Measurements from ENCODE around the gene ADAMTS13.
A peak's percentile ranks its signal among the peaks of the same experiment; 100 is the strongest.

Gene ADAMTS13

DNA sequence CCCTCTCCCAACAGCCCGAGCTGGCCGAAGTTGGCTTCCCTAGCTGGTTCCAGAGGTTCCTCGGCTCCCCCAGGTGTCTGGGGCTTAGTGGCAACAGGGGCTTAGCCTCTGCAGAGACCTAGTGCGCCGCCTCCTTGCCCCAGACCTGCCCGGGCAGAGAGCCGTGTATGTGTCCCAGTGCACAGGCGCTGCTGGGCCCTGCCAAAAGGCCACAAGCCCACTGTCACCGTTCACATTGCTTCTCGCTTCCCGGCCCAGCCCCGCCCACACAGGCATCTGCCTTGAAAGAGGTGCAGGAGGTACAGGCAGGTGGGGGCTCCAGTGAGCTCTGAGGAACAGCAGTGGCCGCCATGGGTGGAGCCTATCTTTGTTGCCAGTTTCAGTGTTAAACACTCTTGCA is 35.1 kb downstream of the ADAMTS13 start:
- no peak for DNase-seq

GRCh38 chr9:133457748-133458147 is 35.6 kb downstream of the ADAMTS13 start:
- DNase-seq, result no peak

DNA sequence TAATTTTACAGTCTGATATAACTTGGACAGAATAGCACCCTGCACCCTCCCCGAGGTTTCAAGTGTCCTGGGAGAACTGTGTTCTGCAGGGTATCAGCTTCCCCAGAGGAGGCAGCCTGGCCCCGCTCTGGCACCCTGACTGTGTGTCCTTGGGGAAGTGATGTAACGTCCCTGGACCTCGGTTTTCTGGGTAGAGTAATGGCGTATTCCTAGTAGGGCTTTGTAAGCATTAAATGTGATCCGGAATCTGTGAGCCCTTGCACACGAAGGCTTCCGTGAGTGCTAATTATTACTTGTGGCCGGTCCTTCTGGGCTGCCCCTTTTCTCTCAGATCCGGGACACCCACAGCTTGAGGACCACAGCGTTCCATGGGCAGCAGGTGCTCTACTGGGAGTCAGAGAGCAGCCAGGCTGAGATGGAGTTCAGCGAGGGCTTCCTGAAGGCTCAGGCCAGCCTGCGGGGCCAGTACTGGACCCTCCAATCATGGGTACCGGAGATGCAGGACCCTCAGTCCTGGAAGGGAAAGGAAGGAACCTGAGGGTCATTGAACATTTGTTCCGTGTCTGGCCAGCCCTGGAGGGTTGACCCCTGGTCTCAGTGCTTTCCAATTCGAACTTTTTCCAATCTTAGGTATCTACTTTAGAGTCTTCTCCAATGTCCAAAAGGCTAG is 36.6 kb downstream of the ADAMTS13 start:
- no peak for DNase-seq

GRCh38 chr9:133459476-133460404 is 37.6 kb downstream of the ADAMTS13 start, which contains the start of gene CACFD1:
TSS of gene CACFD1 (plus strand) at chr9:133459978. CDS start at chr9:133460067, 89 bp downstream.
- peak; percentile 91 for DNase-seq

DNA sequence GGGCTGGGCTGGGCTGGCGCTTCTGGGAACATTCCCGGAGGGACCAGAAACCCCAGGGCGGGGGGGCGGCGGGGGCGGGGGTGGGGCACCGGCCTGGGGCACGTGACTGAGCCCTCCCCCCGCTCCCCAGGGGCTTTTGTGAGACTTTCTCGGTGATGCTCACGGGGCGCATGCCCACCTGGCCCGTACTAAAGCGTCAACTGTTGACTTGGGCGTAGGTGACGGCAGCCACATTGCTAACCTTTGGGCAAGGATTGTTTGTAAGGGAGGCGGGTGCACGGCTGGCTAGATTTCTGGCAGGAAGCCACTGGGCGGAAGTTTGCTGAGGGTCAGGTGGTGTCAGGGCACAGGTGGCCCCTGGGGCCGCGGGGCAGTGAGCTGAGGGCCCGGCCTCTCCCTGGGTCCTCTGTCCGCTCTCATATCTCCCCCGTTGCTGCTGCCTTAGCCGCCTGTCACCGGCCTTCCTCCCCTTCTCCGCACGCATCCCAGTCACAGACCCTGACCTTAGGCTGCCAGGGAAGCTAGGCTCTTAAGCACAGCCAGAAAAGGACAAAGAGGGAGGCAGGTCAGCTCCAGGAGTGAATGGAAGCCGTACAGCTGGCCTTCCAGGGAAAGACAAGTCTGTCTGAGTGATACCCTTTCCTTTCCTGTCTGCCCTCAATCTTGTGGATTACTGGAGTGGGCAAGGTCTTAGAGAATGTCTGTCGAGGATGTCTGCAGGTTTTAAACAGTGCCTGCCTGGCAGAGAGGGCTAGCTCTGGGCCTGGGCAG is 38.4 kb downstream of the ADAMTS13 start:
- peak; percentile 12 for DNase-seq

DNA sequence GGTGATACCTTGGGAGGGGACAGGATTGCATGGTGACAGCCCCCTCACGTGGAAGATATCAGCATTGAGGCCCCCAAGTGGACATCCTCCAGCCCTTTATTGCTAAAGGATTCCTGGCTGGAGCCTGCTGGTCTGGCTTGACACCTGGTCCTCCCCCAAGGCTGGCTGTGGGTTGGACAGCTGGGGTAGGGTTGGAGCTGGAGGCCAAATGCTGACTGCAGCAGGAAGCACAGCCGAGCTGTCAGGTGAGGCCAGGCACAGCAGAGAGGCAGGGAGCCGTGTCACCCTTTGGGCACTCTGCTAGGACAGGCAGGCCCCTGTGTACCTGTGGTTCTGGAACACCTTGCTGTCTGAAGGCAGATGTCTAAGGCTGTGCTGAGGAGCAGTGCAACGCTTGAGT is 39.8 kb downstream of the ADAMTS13 start:
- no peak for DNase-seq

DNA sequence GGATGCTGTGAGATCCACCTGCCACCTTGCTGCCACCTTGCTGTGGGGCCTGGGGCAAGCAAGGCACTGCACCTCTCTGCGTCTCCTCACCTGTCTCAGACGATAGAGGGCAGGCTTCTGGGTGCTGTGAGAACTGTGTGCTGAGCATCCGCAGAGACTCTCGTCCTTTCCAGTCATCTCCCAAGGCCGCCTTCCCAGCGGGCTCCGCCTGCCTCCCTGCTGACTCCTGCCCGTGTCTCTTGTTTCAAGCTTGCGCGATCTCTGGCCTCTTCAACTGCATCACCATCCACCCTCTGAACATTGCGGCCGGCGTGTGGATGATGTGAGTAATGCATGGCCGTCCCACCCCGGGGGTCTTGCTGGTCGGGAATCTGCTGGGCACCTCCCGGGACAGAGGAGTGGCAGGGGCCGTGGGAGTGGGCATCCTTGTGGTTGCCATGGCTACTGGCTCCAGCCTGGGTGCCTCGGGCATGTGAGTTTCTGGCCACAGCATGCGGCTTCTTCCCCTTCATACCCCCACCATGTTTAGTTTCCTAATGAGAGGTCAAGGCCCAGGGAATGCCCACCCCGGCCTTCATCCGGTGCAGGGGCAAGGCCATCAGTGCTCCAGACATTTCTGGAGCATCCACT is 41.2 kb downstream of the ADAMTS13 start:
- DNase-seq, result no peak

DNA sequence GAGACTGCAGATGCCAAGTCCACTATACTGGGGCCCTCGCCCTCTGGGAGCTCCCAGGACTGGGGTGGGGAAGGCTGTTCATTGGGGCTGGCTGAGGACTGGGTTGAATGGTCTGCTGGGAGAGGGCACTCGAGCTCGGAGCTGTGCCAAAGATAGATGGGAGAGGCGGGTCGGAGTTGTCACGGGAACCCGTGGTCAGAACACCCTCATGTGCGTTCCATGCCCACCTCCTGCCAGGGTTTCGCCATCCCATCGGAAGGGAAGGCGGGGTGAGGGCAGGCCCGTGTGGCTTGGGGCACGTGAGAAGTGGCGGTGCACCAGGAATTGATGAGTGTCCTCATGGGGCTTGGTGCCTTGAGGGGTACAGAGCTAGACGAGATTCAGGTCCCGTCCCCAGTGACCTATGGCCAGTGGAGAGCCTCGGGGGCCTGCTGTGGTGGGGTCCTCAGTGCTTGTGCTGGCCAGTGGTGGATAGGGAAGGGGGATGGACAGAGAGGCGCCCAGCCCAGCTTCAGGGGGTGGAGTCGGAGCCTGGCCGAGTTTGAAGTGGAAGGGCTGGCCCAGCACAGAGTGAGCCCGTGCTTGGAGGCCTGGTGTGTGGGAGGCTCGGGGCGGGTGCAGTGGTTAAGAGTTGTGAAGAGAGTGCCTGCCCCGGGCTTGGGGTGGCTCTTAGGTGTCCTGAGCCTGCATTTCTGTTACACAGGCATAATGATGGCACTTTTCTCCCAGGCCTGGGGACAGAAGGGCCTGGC is 41.9 kb downstream of the ADAMTS13 start:
- no peak for DNase-seq

- DNase-seq, result no peak
These were observed 42.5 kb downstream of the ADAMTS13 start for GRCh38 chr9:133464638-133465037.

- no peak for DNase-seq
These were observed 43.8 kb downstream of the ADAMTS13 start for GRCh38 chr9:133465984-133466383.

DNA sequence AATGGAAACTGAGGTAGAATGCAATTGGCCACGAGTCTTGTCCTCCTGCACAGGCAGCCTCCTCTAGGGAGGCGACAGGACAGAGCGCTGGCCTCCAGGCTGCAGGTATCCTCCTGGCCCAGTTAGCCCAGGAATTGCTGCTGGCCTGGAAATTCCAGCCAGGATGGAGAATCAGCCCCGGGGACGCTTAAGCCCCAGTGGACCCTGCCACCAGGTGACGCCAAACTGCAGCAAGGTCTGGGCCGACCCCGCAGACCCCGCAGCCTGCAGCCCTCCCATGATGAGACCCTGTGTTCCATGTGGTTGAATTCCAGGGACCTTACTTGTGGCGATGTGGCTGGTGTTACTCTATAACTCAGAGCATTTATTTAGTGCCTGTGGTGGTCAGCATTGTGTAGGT is 44.9 kb downstream of the ADAMTS13 start:
- DNase-seq, result no peak

DNA sequence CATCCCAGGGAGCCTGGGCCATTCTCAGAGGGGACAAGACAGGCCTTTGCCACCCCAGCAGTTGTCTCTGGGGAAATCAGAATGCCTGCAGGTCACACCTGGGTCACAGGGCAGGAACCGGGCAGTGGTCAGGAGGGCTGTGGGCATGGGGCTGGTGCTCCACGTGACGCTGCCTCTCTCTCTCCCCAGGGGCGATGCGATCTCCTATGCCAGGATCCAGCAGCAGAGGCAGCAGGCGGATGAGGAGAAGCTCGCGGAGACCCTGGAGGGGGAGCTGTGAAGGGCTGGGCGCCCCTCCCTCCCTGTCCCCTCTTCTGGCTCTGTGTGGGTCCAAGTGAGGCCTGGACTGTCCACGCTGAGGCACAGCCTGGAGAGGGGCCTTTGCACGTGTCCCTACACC is 46.2 kb downstream of the ADAMTS13 start:
- no peak for DNase-seq

- DNase-seq, result no peak
These were observed 46.7 kb downstream of the ADAMTS13 start for GRCh38 chr9:133468777-133469421.

- no peak for DNase-seq
These were observed 48.3 kb downstream of the ADAMTS13 start for GRCh38 chr9:133470427-133470924.

DNA sequence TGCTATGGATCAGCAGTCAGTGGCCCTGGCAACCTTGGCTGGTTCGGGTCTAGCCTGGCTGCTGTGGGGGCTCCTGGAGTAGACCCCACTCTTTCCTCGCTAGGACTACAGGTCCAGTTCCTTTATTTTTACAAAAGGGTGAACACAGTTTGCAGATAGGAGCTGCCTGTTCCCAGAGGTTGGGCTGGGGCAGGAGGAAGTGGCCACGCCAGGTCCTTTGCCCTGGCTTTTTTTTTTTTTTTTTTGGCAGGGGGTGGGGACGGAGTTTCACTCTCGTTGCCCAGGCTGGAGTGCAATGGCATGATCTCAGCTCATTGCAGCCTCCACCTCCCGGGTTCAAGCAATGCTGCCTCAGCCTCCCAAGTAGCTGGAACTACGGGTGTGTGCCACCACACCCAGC is 48.8 kb downstream of the ADAMTS13 start:
- DNase-seq, result no peak

DNA sequence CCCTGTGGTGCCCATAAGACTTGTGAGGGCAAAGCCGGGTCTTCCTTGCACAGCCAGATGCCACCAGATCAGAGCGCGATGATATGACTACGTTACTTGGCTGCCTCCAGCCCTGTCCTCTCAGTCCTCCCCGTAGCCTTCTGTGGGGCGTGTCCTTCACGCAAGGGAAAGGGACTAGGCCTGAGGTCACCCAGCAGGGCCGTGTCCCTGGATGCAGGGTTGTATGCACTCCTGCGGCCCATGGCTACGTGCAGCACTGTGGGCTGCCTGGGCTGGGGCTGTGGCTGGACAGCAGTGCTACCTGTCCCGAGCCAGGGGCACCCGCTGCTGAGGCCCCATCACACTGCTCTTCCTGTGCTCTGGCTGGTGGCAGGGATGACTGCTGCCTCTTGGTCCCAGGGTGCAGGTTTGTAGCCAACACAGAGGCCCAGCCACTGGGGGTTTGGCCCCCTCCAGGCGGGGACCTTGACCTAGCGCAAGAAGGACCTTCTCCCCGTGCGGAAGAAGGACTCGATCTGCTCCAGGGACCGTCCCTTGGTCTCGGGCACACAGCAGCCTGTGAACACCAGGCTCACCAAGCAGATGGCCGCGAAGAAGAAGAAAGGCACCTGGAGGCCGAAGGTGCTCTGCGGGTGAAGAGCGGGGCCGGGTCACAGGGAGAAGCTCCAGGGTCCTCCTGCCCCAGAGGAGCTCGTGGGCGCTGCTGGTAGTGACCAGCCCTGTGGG is 49.5 kb downstream of the ADAMTS13 start:
- no peak for DNase-seq

DNA sequence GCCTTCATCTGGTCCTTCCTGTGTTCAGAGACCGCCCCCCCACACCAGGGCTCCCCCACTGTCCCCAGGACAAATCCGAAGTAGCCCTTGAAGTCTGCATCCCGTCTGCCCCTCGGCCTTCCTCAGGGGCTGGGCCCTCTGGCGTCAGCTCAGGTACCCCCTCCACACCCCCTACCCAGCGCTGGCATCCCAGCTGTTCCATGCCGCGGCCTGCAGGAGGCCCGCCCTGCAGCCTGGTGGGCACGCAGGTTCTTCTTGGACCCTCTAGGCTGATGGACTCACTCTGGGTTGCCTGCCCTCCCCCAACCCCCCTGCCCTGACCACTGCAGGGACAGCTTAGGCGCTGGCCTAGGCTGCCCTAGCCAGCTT is 50.1 kb downstream of the ADAMTS13 start:
- no peak for DNase-seq

GRCh38 chr9:133472753-133473378 is 50.7 kb downstream of the ADAMTS13 start:
- no peak for DNase-seq

- DNase-seq, result no peak
These were observed 51.6 kb downstream of the ADAMTS13 start for GRCh38 chr9:133473743-133474142.

- DNase-seq, result no peak
These were observed 52.0 kb downstream of the ADAMTS13 start for GRCh38 chr9:133474215-133474614.
